Esophagus squamous epithelium (tissue), 5 donors: ENCODE measurements around the gene TOP2B. TPM values are rescaled to one million over a fixed set of nuclear protein-coding genes. Genes with fewer than 3 reads are reported as not detected.

Source experiments
- DNase-seq: peaks from one replicate; lab custom pipeline; 2025; lab: John Stamatoyannopoulos, UW
- H3K27ac ChIP-seq, 4 donors: fragments of 200-600 bp; sonication (generic); one replicate each; pipeline ENCODE4 v1.5.1; 2016 to 2019; ENCODE audit warnings: mild to moderate bottlenecking in 1 of 4
- H3K27me3 ChIP-seq, 4 donors: fragments of 200-600 bp; sonication (generic); 1 replicate in 3 of 4; 2 replicates in 1 of 4; pipeline versions ENCODE4 v1.5.1 to v1.6.0; 2017 to 2021; ENCODE audit warnings: antibody characterized with exemption in 1 of 4
- H3K36me3 ChIP-seq, 3 donors: fragments of 200-600 bp; sonication (generic); one replicate each; pipeline ENCODE4 v1.5.1; 2016 to 2019
- H3K4me1 ChIP-seq, 3 donors: fragments of 200-600 bp; sonication (generic); one replicate each; pipeline ENCODE4 v1.5.1; 2017 to 2019
- H3K4me3 ChIP-seq, 4 donors: fragments of 200-600 bp; sonication (generic); 1 replicate in 3 of 4; 2 replicates in 1 of 4; pipeline ENCODE4 v1.5.1; 2016 to 2019; ENCODE audit warnings: mild to moderate bottlenecking in 2 of 4, moderate library complexity in 1 of 4
- H3K9me3 ChIP-seq, 3 donors: fragments of 200-600 bp; sonication (generic); one replicate each; pipeline ENCODE4 v1.5.1; 2016 to 2019
- CTCF ChIP-seq, 6 experiments: fragments of 450-650 bp in 4 of 6; fragments of 200-600 bp in 2 of 6; sonication (generic) in 2 of 6; IDR thresholded peaks; one replicate each; pipeline ENCODE4 v1.5.1; 2016 to 2019; ENCODE audit warnings: antibody characterized with exemption in 6 of 6, mild to moderate bottlenecking in 4 of 6, moderate library complexity in 4 of 6
- POLR2A ChIP-seq, 4 donors: fragments of 450-650 bp; IDR thresholded peaks; one replicate each; pipeline ENCODE4 v1.6.1; 2017; ENCODE audit warnings: antibody characterized with exemption in 4 of 4, mild to moderate bottlenecking in 4 of 4, moderate library complexity in 3 of 4
- WGBS, 2 donors: methylation state at CpG; one replicate each; pipeline ENCODE4 v1.1.5; 2018; 5-methylcytosine and 5-hydroxymethylcytosine counted together
- intact Hi-C: fragments of 100-400 bp; cut with DNase I; formaldehyde crosslinking; loops from one replicate; pipeline ENCODE4 v1.15.0; 2022
- total RNA-seq, 4 donors: library from RNA; depleted of rRNA; stranded (reverse); fragments of >200 nt; gene quantifications; one replicate each; pipeline ENCODE4 v1.1.0, GENCODE V29; 2016
- donor health status: DM: yes; HTN: yes; CAD: no.

TOP2B gene
- total RNA-seq, 4 donors from 2014 or later: 47.6 to 89.8 (median 67.4) TPM

- H3K27me3 ChIP-seq: no peaks in the 10 kb centered on the region
- H3K4me1 ChIP-seq: no peaks in the 10 kb centered on the region
- H3K27ac ChIP-seq: no peak overlapping the region
- no peaks in the 10 kb centered on the region for H3K9me3 ChIP-seq
- intact Hi-C loops: no loop called here
- TF ChIP-seq CTCF (IDR thresholded peaks at IDR 0.05): no peak
- no peak for TF ChIP-seq POLR2A (IDR thresholded peaks at IDR 0.05)
- no peak for DNase-seq
- WGBS, 2 donors: 94 to 96% methylated on average over 5 of the region's 5 CpGs
- H3K36me3 ChIP-seq: peaks cover 0 to 99% (median 12%) of the 10 kb centered on the region in 3 donors
- H3K4me3 ChIP-seq: no peak overlapping the region
Observed at GRCh38 chr3:25620493-25620892, 44.2 kb downstream of the TOP2B start.

GRCh38 chr3:25619382-25619781, 45.3 kb downstream of the TOP2B start:
- peaks cover 0 to 99% (median 12%) of the 10 kb centered on the region in 3 donors for H3K36me3 ChIP-seq
- H3K9me3 ChIP-seq: no peaks in the 10 kb centered on the region
- no peak overlapping the region for H3K27ac ChIP-seq
- H3K4me3 ChIP-seq: no peak overlapping the region
- intact Hi-C loops: no loop called here
- DNase-seq: no peak
- H3K4me1 ChIP-seq: no peaks in the 10 kb centered on the region
- no peaks in the 10 kb centered on the region for H3K27me3 ChIP-seq
- TF ChIP-seq POLR2A (IDR thresholded peaks at IDR 0.05) (no peak), CTCF (IDR thresholded peaks at IDR 0.05) (no peak)

GRCh38 chr3:25618028-25618427, 46.7 kb downstream of the TOP2B start:
- Histone ChIP-seq H3K36me3 (peaks cover 0 to 99% (median 7%) of the 10 kb centered on the region in 3 donors), H3K9me3 (no peaks in the 10 kb centered on the region), H3K27ac (no peak overlapping the region), H3K4me3 (no peak overlapping the region), H3K27me3 (no peaks in the 10 kb centered on the region), H3K4me1 (no peaks in the 10 kb centered on the region)
- TF ChIP-seq CTCF (IDR thresholded peaks at IDR 0.05): no peak
- no peak for TF ChIP-seq POLR2A (IDR thresholded peaks at IDR 0.05)
- intact Hi-C loops: no loop called here
- no peak for DNase-seq

- Histone ChIP-seq H3K27ac (no peak overlapping the region), H3K4me3 (no peak overlapping the region), H3K36me3 (peaks cover 0 to 100% (median 29%) of the 10 kb centered on the region in 3 donors), H3K4me1 (no peaks in the 10 kb centered on the region), H3K27me3 (no peaks in the 10 kb centered on the region), H3K9me3 (no peaks in the 10 kb centered on the region)
- WGBS, 2 donors: 89 to 96% methylated on average over 5 of the region's 5 CpGs
- DNase-seq: no peak
- TF ChIP-seq CTCF (IDR thresholded peaks at IDR 0.05) (no peak), POLR2A (IDR thresholded peaks at IDR 0.05) (no peak)
- intact Hi-C loops: no loop called here
Observed at GRCh38 chr3:25611193-25611592, 53.5 kb downstream of the TOP2B start.

- TF ChIP-seq POLR2A (IDR thresholded peaks at IDR 0.05): no peak
- TF ChIP-seq CTCF (IDR thresholded peaks at IDR 0.05): no peak
- no peaks in the 10 kb centered on the region for H3K4me1 ChIP-seq
- H3K36me3 ChIP-seq: peaks cover 0 to 100% (median 29%) of the 10 kb centered on the region in 3 donors
- no peaks in the 10 kb centered on the region for H3K27me3 ChIP-seq
- intact Hi-C loops: no loop called here
- H3K27ac ChIP-seq: no peak overlapping the region
- no peaks in the 10 kb centered on the region for H3K9me3 ChIP-seq
- H3K4me3 ChIP-seq: no peak overlapping the region
- no peak for DNase-seq
Observed at GRCh38 chr3:25610779-25611178, 53.9 kb downstream of the TOP2B start.
